Fibroblast of mammary gland (primary cell): Measurements from ENCODE around the gene GALT.

Experiments used
- DNase-seq: peaks from one replicate; pipeline ENCODE4 v3.0.0-alpha.2; 2010; ENCODE audit warnings: low read depth
- H3K4me3 ChIP-seq: 2 replicates; pipeline ENCODE4 v1.5.1; 2011; ENCODE audit warnings: low read depth, mild to moderate bottlenecking, low read length, moderate library complexity; ENCODE audit not compliant: control insufficient read depth
- CTCF ChIP-seq: conservative IDR thresholded peaks from 2 replicates; pipeline ENCODE4 v1.5.1; 2011; ENCODE audit warnings: low read depth, low read length, inconsistent platforms; ENCODE audit not compliant: control insufficient read depth, insufficient read depth

GALT gene

GRCh38 chr9:34647084-34647403 is 569 bp downstream of the GALT start:
- DNase-seq, result no peak
- TF ChIP-seq CTCF, result no peak
- H3K4me3 ChIP-seq, result peak overlapping the region; percentile 56

- no peak for DNase-seq
- H3K4me3 ChIP-seq, result peak overlapping the region; percentile 56
- no peak for TF ChIP-seq CTCF
These were observed 1.2 kb downstream of the GALT start for GRCh38 chr9:34647651-34648050.

- no peak for DNase-seq
- TF ChIP-seq CTCF, result no peak
- H3K4me3 ChIP-seq, result no peak overlapping the region
These were observed 2.2 kb downstream of the GALT start for GRCh38 chr9:34648673-34649072.

- DNase-seq, result peak; percentile 40
- no peak overlapping the region for H3K4me3 ChIP-seq
- no peak for TF ChIP-seq CTCF
These were observed 4.3 kb downstream of the GALT start for GRCh38 chr9:34650816-34651215.

GRCh38 chr9:34651321-34651720 is 4.8 kb downstream of the GALT start:
- DNase-seq, result peak; percentile 72
- peak overlapping the region; percentile 54 for H3K4me3 ChIP-seq

GRCh38 chr9:34651876-34652601 is 5.6 kb downstream of the GALT start, which contains the start of gene IL11RA:
Gene IL11RA (plus strand): TSS chr9:34652185. CDS start chr9:34655218, 3,033 bp downstream.
- no peak for TF ChIP-seq CTCF
- peak; percentile 86 for DNase-seq
- peak within 1 kb of the TSS; percentile 54 for H3K4me3 ChIP-seq

More at GRCh38 chr9:34651321-34651720, 4.8 kb downstream of the GALT start:
- no peak for TF ChIP-seq CTCF
